HT1080 (cell line): ENCODE measurements around the gene SLC35E1. TPM values are rescaled to one million over a fixed set of nuclear protein-coding genes. Genes with fewer than 3 reads are reported as not detected.

Source experiments
- DNase-seq: peaks from one replicate; pipeline ENCODE4 v3.0.0-alpha.2; 2015; ENCODE audit warnings: low read depth
- total RNA-seq: library from RNA; depleted of rRNA; stranded (reverse); fragments of >200 nt; shearing (Covaris generic); gene quantifications from 2 replicates; pipeline ENCODE4 v1.2.3, GENCODE V29; 2014

The SLC35E1 gene
- total RNA-seq, 1 experiment from 2014 or later = 35.9 TPM

- DNase-seq = no peak
These were observed 10.5 kb upstream of the SLC35E1 start for GRCh38 chr19:16582486-16583261.

DNA sequence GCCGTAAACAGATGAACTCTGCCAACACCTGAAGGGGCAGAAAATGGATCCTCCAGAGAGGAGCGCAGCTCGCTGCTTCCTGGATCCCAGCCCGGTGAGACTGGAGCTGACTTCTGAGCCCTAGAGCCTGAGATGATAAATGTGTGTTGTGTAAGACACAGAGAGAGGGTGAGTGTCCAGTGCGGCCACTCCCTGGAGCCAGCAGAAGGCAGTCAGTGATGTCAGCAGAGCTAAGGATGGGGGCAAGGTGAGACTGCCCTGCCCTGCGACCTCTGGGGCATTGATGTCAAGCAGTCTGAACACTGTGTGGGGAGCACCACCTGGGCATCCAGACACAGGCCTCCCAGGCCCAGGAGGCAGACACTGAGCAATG lies 9.7 kb upstream of the SLC35E1 start:
- DNase-seq = no peak

DNA sequence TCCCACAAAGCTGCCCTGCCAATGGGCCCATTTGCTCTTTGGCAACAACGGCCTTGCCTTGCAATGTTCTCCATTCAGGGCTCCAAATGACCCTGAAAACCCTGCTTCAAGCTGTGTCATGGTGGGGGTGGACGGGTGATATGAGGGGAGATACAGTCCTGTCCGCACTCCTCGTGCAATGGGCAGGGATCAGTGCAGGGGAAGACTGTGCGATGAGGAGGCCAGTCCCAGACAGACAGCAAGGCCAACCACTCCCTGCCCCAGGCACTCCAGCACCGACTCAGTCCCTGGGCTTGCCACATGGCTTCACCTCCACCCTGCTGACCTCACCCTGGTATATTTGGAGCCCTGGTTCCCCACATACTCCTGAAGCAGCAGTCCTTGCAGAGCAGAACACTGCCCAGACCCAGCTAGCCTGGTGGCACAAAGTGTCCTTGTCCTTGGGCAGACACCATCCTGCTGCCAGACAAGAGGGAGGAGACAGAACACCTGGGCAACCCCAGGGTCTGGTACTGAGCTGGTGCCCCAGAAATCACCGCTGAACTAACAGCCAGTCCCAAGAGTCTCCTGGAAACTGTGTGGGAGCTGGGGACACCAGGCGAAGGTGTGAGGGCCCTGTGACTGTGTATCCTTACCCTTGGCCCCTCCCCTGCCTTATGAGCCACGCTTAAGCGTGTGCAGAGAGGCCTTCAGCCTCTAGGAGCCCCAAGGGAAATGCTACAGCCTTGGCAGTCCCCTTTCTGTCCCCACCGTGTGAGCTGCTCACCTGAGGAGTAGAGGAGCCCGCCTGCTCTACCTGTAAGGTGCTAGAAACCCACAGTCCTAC lies 9.1 kb upstream of the SLC35E1 start:
- DNase-seq = no peak

GRCh38 chr19:16579381-16579780 lies 7.2 kb upstream of the SLC35E1 start:
- no peak for DNase-seq

GRCh38 chr19:16577531-16577985 lies 5.3 kb upstream of the SLC35E1 start:
- no peak for DNase-seq

GRCh38 chr19:16576690-16577530 lies 4.7 kb upstream of the SLC35E1 start:
- DNase-seq = no peak

- DNase-seq = no peak
These were observed 3.9 kb upstream of the SLC35E1 start for GRCh38 chr19:16575861-16576689.

DNA sequence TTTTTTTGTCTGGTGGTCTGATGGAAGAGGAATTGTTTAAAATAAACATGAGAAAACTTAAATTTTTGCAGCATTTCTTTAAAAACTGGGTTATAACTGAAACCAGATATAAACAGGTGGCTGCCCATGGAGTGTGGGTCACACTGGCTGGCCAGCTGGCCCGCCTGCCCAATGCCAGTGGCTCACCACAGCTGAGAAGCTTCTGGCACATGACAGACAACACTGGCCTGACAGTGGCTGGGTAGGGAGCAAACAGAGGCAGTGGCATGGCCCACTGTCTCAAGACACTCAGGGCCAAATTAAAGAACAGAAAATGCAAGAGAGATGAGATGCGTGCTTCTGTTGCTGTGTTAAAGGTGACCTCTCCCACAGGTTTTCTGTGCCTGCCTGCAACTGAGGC lies 3.1 kb upstream of the SLC35E1 start:
- no peak for DNase-seq

- no peak for DNase-seq
These were observed 1.7 kb upstream of the SLC35E1 start for GRCh38 chr19:16573925-16574324.

DNA sequence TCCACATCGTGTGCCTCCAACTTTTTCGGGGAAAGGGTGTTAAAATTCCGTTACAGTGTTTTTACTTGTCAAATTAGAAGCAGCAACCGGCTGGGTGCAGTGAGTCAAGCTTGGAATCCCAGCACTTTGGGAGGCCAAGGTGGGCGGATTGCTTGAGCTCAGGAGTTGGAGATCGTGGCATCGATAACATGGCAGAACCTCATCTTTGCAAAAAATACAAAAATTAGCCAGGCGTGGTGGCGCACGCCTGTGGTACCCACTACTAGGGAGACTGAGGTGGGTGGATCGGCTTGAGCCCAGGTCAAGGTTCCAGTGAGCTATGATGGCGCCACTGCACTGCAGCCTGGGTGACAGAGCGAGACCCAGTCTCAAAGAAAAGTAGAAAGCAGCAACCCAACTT lies 1.1 kb upstream of the SLC35E1 start:
- DNase-seq = no peak

GRCh38 chr19:16571822-16572331 lies 338 bp downstream of the SLC35E1 start:
- no peak for DNase-seq

GRCh38 chr19:16571283-16571682 lies 932 bp downstream of the SLC35E1 start:
- no peak for DNase-seq

- no peak for DNase-seq
These were observed 2.5 kb downstream of the SLC35E1 start for GRCh38 chr19:16569609-16570320.

DNA sequence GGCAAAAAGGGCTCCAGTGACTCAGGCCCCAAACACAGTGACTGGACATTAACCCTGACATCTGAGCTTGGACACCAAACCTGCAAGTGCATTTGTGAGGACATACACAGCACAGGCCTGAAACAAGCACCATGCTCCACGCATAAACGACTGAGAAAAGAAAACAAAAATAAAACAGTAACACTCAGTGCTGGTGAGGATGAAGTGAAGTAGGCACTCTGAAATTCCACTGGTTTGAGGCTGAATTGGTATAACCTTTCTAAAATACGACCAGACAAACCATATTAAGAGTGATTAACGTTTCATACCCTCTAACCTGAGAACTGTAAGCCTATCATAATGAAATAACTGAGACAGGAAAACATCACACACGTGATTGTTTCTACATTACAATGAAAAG lies 5.5 kb downstream of the SLC35E1 start:
- no peak for DNase-seq

DNA sequence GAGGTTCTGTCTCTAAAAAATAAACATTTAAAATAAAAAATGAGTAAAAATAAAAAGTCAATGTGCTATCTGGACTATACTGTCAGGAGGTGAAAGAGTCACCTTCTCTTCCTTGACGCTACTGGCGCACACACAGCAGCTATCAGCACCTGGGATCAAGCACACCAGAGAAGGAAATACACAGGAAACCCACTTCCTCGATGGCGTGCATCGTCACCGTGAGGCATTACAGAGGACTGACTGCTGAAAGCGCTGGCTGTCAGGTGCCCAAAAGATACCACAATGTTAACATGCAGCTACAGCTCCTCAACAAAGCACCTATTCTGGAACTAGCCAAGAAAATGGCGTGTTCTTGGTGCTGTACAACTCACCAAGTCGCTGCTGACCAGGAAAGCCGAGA lies 6.1 kb downstream of the SLC35E1 start:
- no peak for DNase-seq

DNA sequence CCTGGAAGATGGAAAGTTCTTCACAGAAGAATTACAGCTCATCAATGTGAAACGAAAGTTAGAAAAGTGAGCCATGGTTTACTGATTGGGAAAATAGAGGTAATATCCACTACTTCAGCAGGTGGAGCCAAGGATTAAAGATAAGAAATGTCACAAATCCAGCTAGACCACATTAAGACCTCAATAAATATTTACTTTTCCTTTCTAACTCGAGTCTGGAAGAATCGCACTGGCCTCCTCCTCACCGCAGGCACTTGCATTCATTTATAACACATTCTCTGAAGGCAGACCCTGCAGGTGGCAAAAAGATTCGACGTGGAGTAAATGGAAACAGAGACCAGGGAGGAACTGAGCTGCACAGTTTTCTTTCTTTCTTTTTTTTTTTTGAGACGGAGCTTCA lies 7.4 kb downstream of the SLC35E1 start:
- DNase-seq = no peak

DNA sequence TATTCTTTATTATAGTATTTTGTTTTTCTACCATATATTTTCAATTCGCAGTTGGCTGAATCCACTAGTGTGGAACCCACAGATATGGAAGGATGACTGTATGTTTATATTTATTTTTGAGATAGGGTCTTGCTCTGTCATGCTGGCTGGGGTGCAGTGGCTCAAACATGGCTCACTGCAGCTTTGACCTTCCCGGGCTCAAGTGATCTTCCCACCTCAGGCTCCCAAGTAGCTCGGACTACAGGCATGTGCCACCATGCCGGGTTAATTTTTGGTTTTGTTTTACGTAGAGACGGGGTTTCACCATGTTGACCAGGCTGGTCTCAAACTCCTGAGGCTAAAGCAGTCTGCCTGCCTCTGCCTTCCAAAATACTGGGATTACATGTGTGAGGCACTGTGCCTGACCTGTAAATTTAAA lies 9.6 kb downstream of the SLC35E1 start:
- DNase-seq = no peak

GRCh38 chr19:16561382-16561781 lies 10.8 kb downstream of the SLC35E1 start:
- DNase-seq = no peak

DNA sequence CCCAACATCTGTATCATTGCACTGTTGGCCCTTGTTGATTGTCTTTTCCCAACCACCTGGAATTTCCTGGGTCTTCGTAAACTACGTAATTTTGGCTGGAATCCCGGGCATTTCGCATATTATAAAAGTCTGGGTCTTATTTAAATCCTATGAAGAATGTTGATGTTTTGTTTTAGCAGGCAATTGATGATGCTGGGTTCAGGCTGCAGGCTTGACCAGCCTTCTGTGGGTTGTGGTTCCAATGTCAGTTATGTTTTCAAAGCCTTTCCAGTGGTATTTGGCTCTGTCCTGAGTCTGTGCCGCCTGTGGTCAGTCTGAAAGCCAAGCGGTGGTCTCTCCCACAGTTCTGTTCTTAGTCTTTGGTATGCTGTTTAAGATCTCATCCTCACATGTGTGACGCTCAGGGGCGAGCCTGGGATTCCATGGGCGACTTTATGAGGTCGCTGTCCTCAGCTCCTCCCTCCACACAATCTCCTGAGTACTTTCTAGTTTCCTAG lies 12.4 kb downstream of the SLC35E1 start:
- DNase-seq = no peak

DNA sequence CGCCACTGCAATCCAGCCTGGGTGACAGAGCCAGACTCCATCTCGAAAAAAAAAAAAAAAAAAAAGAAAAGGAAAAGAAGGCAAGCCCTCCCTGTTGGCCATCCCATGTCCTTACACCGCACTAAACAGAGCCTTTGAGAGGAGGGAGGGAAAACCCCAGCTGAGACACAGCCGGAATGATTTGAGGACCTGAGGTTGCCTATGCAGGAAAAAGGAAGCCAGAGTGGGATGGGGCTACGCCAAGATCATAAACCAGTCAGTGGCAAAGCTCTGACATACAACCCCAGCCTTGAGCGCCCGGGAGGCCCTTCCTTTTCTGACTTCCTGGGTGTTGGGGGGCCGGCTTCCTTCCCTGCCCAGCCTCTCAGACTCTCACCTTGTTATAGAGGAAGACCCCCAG lies 17.4 kb downstream of the SLC35E1 start:
- DNase-seq = no peak
